NCI-H2029 treated with DMSO at 0.1 percent for 48 hours (cell line): ENCODE results near the gene THRA.
A peak's percentile ranks its signal among the peaks of the same experiment; 100 is the strongest.
"Not testable (repeated sequence)": the region's sequence is repeated elsewhere in the genome, so short reads cannot be mapped to it uniquely, and the experiment has no call there.

Source experiments
- DNase-seq: peaks from one replicate; lab custom pipeline; 2025; lab: John Stamatoyannopoulos, UW

Gene THRA

DNA sequence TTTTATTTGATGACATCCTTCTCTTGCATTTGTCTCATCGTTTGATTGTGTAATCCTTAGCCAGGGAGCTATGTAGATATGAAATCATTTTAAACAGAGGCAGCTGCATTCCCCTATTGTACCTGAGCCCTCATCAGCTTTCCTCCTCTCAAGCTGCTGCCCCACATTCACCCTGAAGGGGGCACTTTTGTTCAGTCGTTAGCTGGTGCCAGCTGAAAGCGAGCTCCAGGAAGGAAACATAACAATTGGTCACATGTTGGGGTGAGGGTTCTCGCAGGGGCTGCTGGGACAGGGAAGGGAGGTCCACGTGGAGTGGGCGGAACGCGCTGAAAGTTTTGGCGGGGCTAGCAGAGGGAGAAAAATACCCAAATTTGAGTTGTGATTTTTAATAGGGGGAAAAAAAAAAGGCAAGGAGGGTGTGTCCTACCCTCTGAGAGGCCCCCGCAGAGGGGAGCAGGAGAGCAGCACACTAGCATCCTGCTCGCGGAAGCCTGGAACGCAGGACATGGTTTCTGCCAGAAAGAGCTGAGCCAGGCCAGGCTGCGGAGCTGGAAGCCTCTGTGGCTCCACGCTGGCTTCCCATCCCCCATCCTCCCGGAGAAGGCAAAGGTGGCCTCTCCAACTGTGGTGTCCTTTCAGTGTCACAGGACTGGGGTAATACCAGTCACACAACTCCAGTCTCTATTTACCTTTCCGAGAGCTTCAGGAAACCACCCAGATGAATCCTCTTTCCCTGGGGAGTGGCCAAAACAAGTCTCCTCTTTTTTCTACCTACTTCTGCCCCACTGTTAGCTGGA, 50.5 kb downstream of the THRA start:
- peak; percentile 88 for DNase-seq

- no peak for DNase-seq
Observed at GRCh38 chr17:40113907-40114245, 51.1 kb downstream of the THRA start.

- DNase-seq, result no peak
Observed at GRCh38 chr17:40115101-40115436, 52.3 kb downstream of the THRA start.

GRCh38 chr17:40121181-40122135, 58.7 kb downstream of the THRA start, which contains the start of gene MSL1:
TSS of gene MSL1 (plus strand) at chr17:40121971. CDS start at chr17:40122613, 642 bp downstream.
- DNase-seq, result peak; percentile 16

- no peak for DNase-seq
Observed at GRCh38 chr17:40122136-40122998, 59.6 kb downstream of the THRA start.

GRCh38 chr17:40122999-40123810, 60.4 kb downstream of the THRA start:
- peak; percentile 51 for DNase-seq

DNA sequence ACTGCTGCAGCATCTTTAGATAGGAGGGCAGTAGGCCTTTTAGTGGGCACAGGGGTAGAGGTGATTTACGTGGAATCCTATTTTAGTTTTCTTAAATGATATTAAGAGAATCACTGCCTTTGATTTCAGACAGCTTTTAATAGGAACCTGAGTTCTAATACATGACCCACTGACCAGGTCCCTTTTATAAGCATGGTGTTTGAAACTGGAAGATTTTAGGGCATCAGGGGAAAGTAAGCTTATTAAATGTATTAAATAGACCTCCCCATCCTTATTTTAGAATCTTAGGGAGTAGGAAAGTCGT, 61.0 kb downstream of the THRA start:
- no peak for DNase-seq

GRCh38 chr17:40124279-40125141, 61.7 kb downstream of the THRA start:
- peak; percentile 10 for DNase-seq

DNA sequence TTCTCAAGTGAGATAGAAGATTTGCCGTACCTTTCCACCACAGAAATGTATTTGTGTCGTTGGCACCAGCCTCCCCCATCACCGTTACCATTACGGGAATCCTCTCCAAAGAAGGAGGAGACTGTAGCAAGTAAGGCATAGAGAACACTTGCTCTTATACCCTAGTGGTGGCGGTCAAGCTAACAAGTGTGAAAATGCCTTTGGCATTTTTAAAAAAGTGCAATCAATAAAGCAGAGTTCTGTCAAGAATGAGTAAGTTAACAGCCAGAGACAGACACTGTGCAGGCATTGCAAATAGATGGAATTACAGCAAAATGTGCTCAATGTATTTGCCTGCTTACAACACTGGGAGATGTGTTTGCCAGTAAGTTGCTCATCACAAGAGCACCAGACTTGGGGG, 66.7 kb downstream of the THRA start:
- DNase-seq, result no peak

DNA sequence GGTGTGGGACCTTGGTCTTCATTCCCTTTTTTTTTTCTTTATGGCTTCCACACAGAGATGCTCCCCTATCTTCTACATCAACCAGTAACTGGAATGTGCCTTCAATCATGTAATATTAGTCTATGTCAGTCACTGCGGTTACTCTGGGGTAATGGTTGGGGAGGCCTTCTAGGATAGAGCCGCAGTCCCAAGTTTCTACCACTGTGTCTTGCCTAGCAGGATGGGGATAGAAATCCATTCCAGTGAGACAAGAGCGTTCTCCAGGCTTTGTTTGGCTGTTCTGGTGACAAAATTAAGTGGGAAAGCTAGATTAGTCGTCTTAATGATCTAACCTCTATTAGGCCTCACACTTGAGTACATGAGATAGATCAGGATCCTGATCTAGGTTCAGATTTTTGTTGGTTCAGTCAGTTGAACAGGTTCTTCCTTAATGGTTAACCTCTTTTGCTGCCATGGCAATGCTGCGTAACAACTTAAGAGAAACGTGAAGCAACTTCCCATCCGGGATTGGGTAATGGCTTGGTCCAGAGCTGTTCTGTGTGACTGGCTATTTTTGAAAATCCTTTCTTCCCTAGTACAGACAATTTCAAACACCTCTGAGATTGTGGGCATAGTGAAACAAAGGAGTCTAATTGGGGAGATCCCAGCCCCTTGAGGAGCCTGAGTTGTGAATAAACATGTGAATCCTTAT, 67.7 kb downstream of the THRA start:
- DNase-seq, result no peak

DNA sequence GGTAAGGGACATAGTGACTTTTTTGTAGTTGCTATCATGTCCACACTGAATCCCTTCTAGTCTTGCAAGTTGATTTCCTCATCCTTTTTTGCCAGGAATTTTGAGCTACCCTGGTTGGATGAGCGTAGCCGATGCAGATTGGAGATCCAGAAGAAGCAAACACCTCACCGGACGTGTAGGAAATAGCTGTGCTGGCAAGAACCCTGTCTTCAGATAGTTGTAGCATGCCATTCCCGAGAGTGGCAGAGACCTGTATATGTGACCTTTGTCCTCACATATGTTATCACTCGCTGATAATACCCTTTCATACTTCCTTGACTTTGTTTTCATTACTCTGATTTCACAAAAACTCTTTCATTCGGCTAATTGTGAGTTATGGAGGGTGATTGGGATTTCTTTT, 71.4 kb downstream of the THRA start:
- DNase-seq, result no peak

DNA sequence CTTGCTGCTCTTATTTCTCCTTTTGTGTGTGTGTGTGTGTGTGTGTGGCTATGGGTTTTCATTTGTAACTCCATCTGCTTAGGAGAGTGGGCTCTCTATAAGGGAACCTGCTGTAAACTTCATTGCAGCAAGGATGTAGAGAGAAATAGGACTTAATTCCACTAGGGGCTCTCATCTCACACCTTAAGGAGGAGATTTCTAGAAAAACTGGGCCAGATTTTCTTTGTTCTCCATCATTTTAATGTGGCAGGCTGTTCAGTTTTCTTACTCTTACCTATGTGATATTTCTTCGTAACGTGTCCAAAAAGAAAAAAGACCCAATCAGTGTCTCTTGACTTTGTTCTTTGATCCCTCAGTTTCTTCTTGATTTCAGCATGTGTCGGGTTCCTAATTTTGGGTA, 73.1 kb downstream of the THRA start:
- no peak for DNase-seq

- no peak for DNase-seq
Observed at GRCh38 chr17:40139566-40140058, 76.8 kb downstream of the THRA start.

DNA sequence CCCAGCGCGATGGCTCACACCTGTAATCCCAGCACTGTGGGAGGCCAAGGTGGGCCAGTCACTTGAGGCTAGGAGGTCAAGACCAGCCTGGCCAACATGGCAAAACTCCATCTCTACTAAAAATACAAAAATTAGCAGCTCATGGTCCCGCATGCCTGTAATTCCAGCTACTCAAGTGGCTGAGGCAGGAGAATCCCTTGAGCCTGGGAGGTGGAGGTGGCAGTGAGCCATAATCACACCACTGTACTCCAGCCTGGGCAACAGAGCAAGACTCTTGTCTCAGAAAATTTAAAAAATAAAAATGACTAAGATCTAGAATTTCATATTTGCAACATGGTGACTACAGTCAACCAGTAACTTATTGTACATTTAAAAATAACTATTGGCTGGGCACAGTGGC, 80.4 kb downstream of the THRA start:
- DNase-seq, result not testable (repeated sequence)
